HG03342 (cell line): Measurements from ENCODE around the gene PAPOLA.
"Not testable (repeated sequence)": the region's sequence is repeated elsewhere in the genome, so short reads cannot be mapped to it uniquely, and the experiment has no call there.

ENCODE experiments used
- ATAC-seq: cut with Tn5 transposase; IDR thresholded peaks from one replicate; pipeline ENCODE4 v1.9.1; 2021; ENCODE audit warnings: mild to moderate bottlenecking, moderate library complexity; ENCODE audit not compliant: unreplicated experiment

PAPOLA gene

GRCh38 chr14:96502621-96503305 lies 581 bp downstream of the PAPOLA start:
- ATAC-seq: peak; percentile 31

GRCh38 chr14:96503306-96503679 lies 1.1 kb downstream of the PAPOLA start:
- ATAC-seq: no peak

GRCh38 chr14:96504353-96504752 lies 2.2 kb downstream of the PAPOLA start:
- ATAC-seq: not testable (repeated sequence)

- ATAC-seq: no peak
Measured at GRCh38 chr14:96507723-96508122, 5.5 kb downstream of the PAPOLA start.

- ATAC-seq: no peak
Measured at GRCh38 chr14:96508900-96509299, 6.7 kb downstream of the PAPOLA start.

GRCh38 chr14:96509457-96510090 lies 7.4 kb downstream of the PAPOLA start:
- ATAC-seq: peak; percentile 52

GRCh38 chr14:96511146-96511545 lies 9.0 kb downstream of the PAPOLA start:
- ATAC-seq: no peak

- no peak for ATAC-seq
Measured at GRCh38 chr14:96511667-96512066, 9.5 kb downstream of the PAPOLA start.

GRCh38 chr14:96512122-96512521 lies 9.9 kb downstream of the PAPOLA start:
- ATAC-seq: no peak

- ATAC-seq: no peak
Measured at GRCh38 chr14:96512602-96513397, 10.6 kb downstream of the PAPOLA start.

- peak; percentile 46 for ATAC-seq
Measured at GRCh38 chr14:96514694-96515093, 12.5 kb downstream of the PAPOLA start.

- no peak for ATAC-seq
Measured at GRCh38 chr14:96515731-96516130, 13.5 kb downstream of the PAPOLA start.

GRCh38 chr14:96516351-96516750 lies 14.2 kb downstream of the PAPOLA start:
- no peak for ATAC-seq

- ATAC-seq: no peak
Measured at GRCh38 chr14:96519970-96520369, 17.8 kb downstream of the PAPOLA start.

- no peak for ATAC-seq
Measured at GRCh38 chr14:96525452-96525851, 23.3 kb downstream of the PAPOLA start.

GRCh38 chr14:96532632-96533031 lies 30.4 kb downstream of the PAPOLA start:
- ATAC-seq: no peak

- ATAC-seq: no peak
Measured at GRCh38 chr14:96536807-96537206, 34.6 kb downstream of the PAPOLA start.

- no peak for ATAC-seq
Measured at GRCh38 chr14:96538097-96538989, 36.2 kb downstream of the PAPOLA start.

- no peak for ATAC-seq
Measured at GRCh38 chr14:96538990-96539317, 36.8 kb downstream of the PAPOLA start.

- no peak for ATAC-seq
Measured at GRCh38 chr14:96554315-96554910, 52.2 kb downstream of the PAPOLA start.

- no peak for ATAC-seq
Measured at GRCh38 chr14:96559571-96559970, 57.4 kb downstream of the PAPOLA start.
